Neural crest cell (in vitro differentiated cells): ENCODE data around the gene FOXK2. TPM values are rescaled to one million over a fixed set of nuclear protein-coding genes. Genes with fewer than 3 reads are reported as not detected.

Experiments
- DNase-seq: peaks from one replicate; pipeline ENCODE4 v3.0.0; 2021; ENCODE audit warnings: low read depth, mixed read lengths, low spot score
- H3K27ac Mint-ChIP-seq: one replicate; pipeline ENCODE4 v1.8.0; 2021; ENCODE audit warnings: mild to moderate bottlenecking, mixed read lengths; ENCODE audit not compliant: unreplicated experiment
- H3K27me3 Mint-ChIP-seq: 2 replicates; pipeline ENCODE4 v1.8.0; 2021; ENCODE audit warnings: low read depth, mild to moderate bottlenecking, mixed read lengths
- H3K36me3 Mint-ChIP-seq: 2 replicates; pipeline ENCODE4 v1.8.0; 2021; ENCODE audit warnings: low read depth, mild to moderate bottlenecking, mixed read lengths
- H3K4me1 Mint-ChIP-seq: 2 replicates; pipeline ENCODE4 v1.8.0; 2021; ENCODE audit warnings: mixed read lengths
- H3K4me3 Mint-ChIP-seq: one replicate; pipeline ENCODE4 v1.8.0; 2021; ENCODE audit warnings: mild to moderate bottlenecking, mixed read lengths
- H3K9me3 Mint-ChIP-seq: 2 replicates; pipeline ENCODE4 v1.8.0; 2021; ENCODE audit warnings: mixed read lengths
- CTCF ChIP-seq: fragments of 200-600 bp; sonication (generic); conservative IDR thresholded peaks from 2 replicates; pipeline ENCODE4 v1.5.0; 2021; ENCODE audit warnings: antibody characterized with exemption, mild to moderate bottlenecking
- total RNA-seq: library from RNA; stranded (reverse); gene quantifications from 2 replicates; pipeline ENCODE4 v1.2.1, GENCODE V29; 2021

FOXK2 gene
- total RNA-seq, 1 donor from 2014 or later: 84.3 TPM

- peaks cover 8% of the 10 kb centered on the region for H3K36me3 Mint-ChIP-seq
- no peaks in the 10 kb centered on the region for H3K4me1 Mint-ChIP-seq
- no peaks in the 10 kb centered on the region for H3K9me3 Mint-ChIP-seq
- no peak for TF ChIP-seq CTCF
- DNase-seq: no peak
- H3K27me3 Mint-ChIP-seq: no peaks in the 10 kb centered on the region
- H3K4me3 Mint-ChIP-seq: no peak overlapping the region
- H3K27ac Mint-ChIP-seq: no peak overlapping the region
These were observed 31.6 kb upstream of the FOXK2 start for GRCh38 chr17:82487910-82488309.

GRCh38 chr17:82489117-82489516 lies 30.4 kb upstream of the FOXK2 start:
- DNase-seq: no peak
- Mint-ChIP-seq H3K9me3 (no peaks in the 10 kb centered on the region), H3K4me3 (no peak overlapping the region), H3K36me3 (peaks cover 8% of the 10 kb centered on the region), H3K27ac (no peak overlapping the region), H3K4me1 (peaks cover 4% of the 10 kb centered on the region), H3K27me3 (peaks cover 1% of the 10 kb centered on the region)
- no peak for TF ChIP-seq CTCF

- no peak for TF ChIP-seq CTCF
These were observed 29.6 kb upstream of the FOXK2 start for GRCh38 chr17:82489851-82490511.

GRCh38 chr17:82490512-82491195 lies 28.9 kb upstream of the FOXK2 start:
- H3K27ac Mint-ChIP-seq: no peak overlapping the region
- no peak for DNase-seq
- H3K27me3 Mint-ChIP-seq: peaks cover 9% of the 10 kb centered on the region
- H3K36me3 Mint-ChIP-seq: peaks cover 7% of the 10 kb centered on the region
- no peak overlapping the region for H3K4me3 Mint-ChIP-seq
- no peaks in the 10 kb centered on the region for H3K9me3 Mint-ChIP-seq
- no peak for TF ChIP-seq CTCF
- peaks cover 12% of the 10 kb centered on the region for H3K4me1 Mint-ChIP-seq

More at GRCh38 chr17:82489851-82490511, 29.6 kb upstream of the FOXK2 start:
- Mint-ChIP-seq H3K4me1 (peaks cover 12% of the 10 kb centered on the region), H3K36me3 (peaks cover 8% of the 10 kb centered on the region), H3K27me3 (peaks cover 9% of the 10 kb centered on the region), H3K4me3 (no peak overlapping the region), H3K27ac (no peak overlapping the region), H3K9me3 (no peaks in the 10 kb centered on the region)
- no peak for DNase-seq

- Mint-ChIP-seq H3K9me3 (no peaks in the 10 kb centered on the region), H3K27me3 (peaks cover 9% of the 10 kb centered on the region), H3K27ac (no peak overlapping the region), H3K4me1 (peaks cover 12% of the 10 kb centered on the region), H3K4me3 (no peak overlapping the region), H3K36me3 (peaks cover 6% of the 10 kb centered on the region)
- TF ChIP-seq CTCF: no peak
- no peak for DNase-seq
These were observed 28.4 kb upstream of the FOXK2 start for GRCh38 chr17:82491196-82491530.
